ENCODE results near the gene PSG3.
"Not testable (repeated sequence)": the region's sequence is repeated elsewhere in the genome, so short reads cannot be mapped to it uniquely, and the experiment has no call there.

PSG3 gene

GRCh38 chr19:42740381-42740780 lies at the start of gene PSG3:
Gene PSG3 (minus strand): TSS chr19:42740481. CDS start chr19:42740384, 97 bp downstream.
- DNase-seq (ENCODE audit: low read depth) = not testable (repeated sequence)

- DNase-seq (ENCODE audit: low read depth) = not testable (repeated sequence)
Measured at GRCh38 chr19:42788766-42789165, 48.5 kb upstream of the PSG3 start.

- peak; percentile 52 for DNase-seq (ENCODE audit: low read depth)
Measured at GRCh38 chr19:42787766-42788165, 47.5 kb upstream of the PSG3 start.

GRCh38 chr19:42776750-42777612 lies 36.7 kb upstream of the PSG3 start:
- peak; percentile 78 for DNase-seq (ENCODE audit: low read depth)

GRCh38 chr19:42774510-42775158 lies 34.4 kb upstream of the PSG3 start:
- DNase-seq (ENCODE audit: low read depth) = not testable (repeated sequence)

- not testable (repeated sequence) for DNase-seq (ENCODE audit: low read depth)
Measured at GRCh38 chr19:42767319-42767718, 27.0 kb upstream of the PSG3 start.

- DNase-seq (ENCODE audit: low read depth) = not testable (repeated sequence)
Measured at GRCh38 chr19:42766871-42767270, 26.6 kb upstream of the PSG3 start.

- no peak for DNase-seq (ENCODE audit: low read depth)
Measured at GRCh38 chr19:42764836-42765235, 24.6 kb upstream of the PSG3 start.

- no peak for DNase-seq (ENCODE audit: low read depth)
Measured at GRCh38 chr19:42762789-42763188, 22.5 kb upstream of the PSG3 start.

GRCh38 chr19:42761924-42762295 lies 21.6 kb upstream of the PSG3 start:
- DNase-seq (ENCODE audit: low read depth) = not testable (repeated sequence)

GRCh38 chr19:42760954-42761923 lies 21.0 kb upstream of the PSG3 start:
- peak; percentile 97 for DNase-seq (ENCODE audit: low read depth)

- DNase-seq (ENCODE audit: low read depth) = not testable (repeated sequence)
Measured at GRCh38 chr19:42758667-42759066, 18.4 kb upstream of the PSG3 start.

GRCh38 chr19:42752246-42752645 lies 12.0 kb upstream of the PSG3 start:
- DNase-seq (ENCODE audit: low read depth) = not testable (repeated sequence)

GRCh38 chr19:42741726-42742607 lies 1.7 kb upstream of the PSG3 start:
- DNase-seq (ENCODE audit: low read depth) = not testable (repeated sequence)

GRCh38 chr19:42737581-42738011 lies 2.7 kb downstream of the PSG3 start:
- DNase-seq (ENCODE audit: low read depth) = not testable (repeated sequence)

- DNase-seq (ENCODE audit: low read depth) = not testable (repeated sequence)
Measured at GRCh38 chr19:42728341-42728740, 11.9 kb downstream of the PSG3 start.

- DNase-seq (ENCODE audit: low read depth) = not testable (repeated sequence)
Measured at GRCh38 chr19:42714000-42714399, 26.3 kb downstream of the PSG3 start.

- not testable (repeated sequence) for DNase-seq (ENCODE audit: low read depth)
Measured at GRCh38 chr19:42712753-42713152, 27.5 kb downstream of the PSG3 start.

- not testable (repeated sequence) for DNase-seq (ENCODE audit: low read depth)
Measured at GRCh38 chr19:42710986-42711385, 29.3 kb downstream of the PSG3 start.

- no peak for DNase-seq (ENCODE audit: low read depth)
Measured at GRCh38 chr19:42697884-42698283, 42.4 kb downstream of the PSG3 start.

Measured in GM04504 (cell line).